WTC11 (cell line): ENCODE measurements around the gene NT5DC4. TPM values are rescaled to one million over a fixed set of nuclear protein-coding genes. Genes with fewer than 3 reads are reported as not detected.

Experiments used
- ATAC-seq: fragments of 200-7000 bp; cut with Tn5 transposase; 2 replicates; pipeline ENCODE4 v1.10.0; 2021; ENCODE audit warnings: mild to moderate bottlenecking, moderate library complexity
- CTCF ChIA-PET: fragments of 300-600 bp; sonication (Branson Sonifier 250); formaldehyde crosslinking; loops from one replicate; lab custom pipeline; 2021; ENCODE audit warnings: antibody characterized with exemption; lab: Charles Lee
- POLR2A ChIA-PET: fragments of 350-600 bp; sonication (Branson Sonifier 250); formaldehyde crosslinking; loops from one replicate; lab custom pipeline; 2021; ENCODE audit warnings: antibody characterized with exemption; lab: Charles Lee
- DNase-seq: peaks from one replicate; pipeline ENCODE4 v3.0.0; 2021; ENCODE audit warnings: low spot score
- H3K27ac Mint-ChIP-seq: 2 replicates; pipeline ENCODE4 v1.8.0; 2021; ENCODE audit warnings: mixed read lengths
- H3K27me3 Mint-ChIP-seq: 2 replicates; pipeline ENCODE4 v1.8.0; 2021; ENCODE audit warnings: low read depth, mild to moderate bottlenecking, moderate library complexity, mixed read lengths
- H3K36me3 Mint-ChIP-seq: 2 replicates; pipeline ENCODE4 v1.8.0; 2021; ENCODE audit warnings: mixed read lengths
- H3K4me1 Mint-ChIP-seq: 2 replicates; pipeline ENCODE4 v1.8.0; 2022; ENCODE audit warnings: mixed read lengths
- H3K4me3 Mint-ChIP-seq: 2 replicates; pipeline ENCODE4 v1.8.0; 2021; ENCODE audit warnings: mild to moderate bottlenecking, moderate library complexity, mixed read lengths
- H3K9me3 Mint-ChIP-seq: 2 replicates; pipeline ENCODE4 v1.8.0; 2021; ENCODE audit warnings: mixed read lengths
- AFF4 ChIP-seq: sonication (generic); formaldehyde crosslinking; IDR thresholded peaks from 2 replicates; pipeline ENCODE4 v1.8.1; 2023; ENCODE audit warnings: mild to moderate bottlenecking, missing genetic modification reagents, borderline replicate concordance
- AR ChIP-seq: fragments of 250-450 bp; sonication (Bioruptor Pico); IDR thresholded peaks from 2 replicates; pipeline ENCODE4 v1.9.0; 2021; ENCODE audit warnings: mild to moderate bottlenecking
- ATF6 ChIP-seq: sonication (generic); formaldehyde crosslinking; IDR thresholded peaks from 2 replicates; pipeline ENCODE4 v1.8.1; 2023; ENCODE audit warnings: mild to moderate bottlenecking, missing genetic modification reagents
- CDX4 ChIP-seq: fragments of 250-450 bp; sonication (Bioruptor Pico); IDR thresholded peaks from 2 replicates; pipeline ENCODE4 v1.9.0; 2021; ENCODE audit warnings: moderate library complexity, mild to moderate bottlenecking, inconsistent platforms, borderline replicate concordance
- CREB1 ChIP-seq: sonication (generic); formaldehyde crosslinking; IDR thresholded peaks from 2 replicates; pipeline ENCODE4 v1.8.0; 2023; ENCODE audit warnings: mild to moderate bottlenecking, missing genetic modification reagents
- CREM ChIP-seq: sonication (generic); formaldehyde crosslinking; IDR thresholded peaks from 2 replicates; pipeline ENCODE4 v1.8.1; 2022; ENCODE audit warnings: mild to moderate bottlenecking, missing genetic modification reagents, moderate library complexity
- E2F5 ChIP-seq: sonication (generic); formaldehyde crosslinking; IDR thresholded peaks from 2 replicates; pipeline ENCODE4 v1.8.1; 2022; ENCODE audit warnings: mild to moderate bottlenecking, moderate library complexity, missing genetic modification reagents
- ELF4 ChIP-seq: sonication (generic); formaldehyde crosslinking; IDR thresholded peaks from 2 replicates; pipeline ENCODE4 v1.8.1; 2022; ENCODE audit warnings: low read depth, mild to moderate bottlenecking, moderate library complexity, missing genetic modification reagents
- ETV6 ChIP-seq: sonication (generic); formaldehyde crosslinking; IDR thresholded peaks from 2 replicates; pipeline ENCODE4 v1.8.1; 2022; ENCODE audit warnings: mild to moderate bottlenecking, missing genetic modification reagents
- FOXJ3 ChIP-seq: sonication (generic); formaldehyde crosslinking; IDR thresholded peaks from 2 replicates; pipeline ENCODE4 v1.9.0; 2021; ENCODE audit warnings: missing genetic modification reagents, mild to moderate bottlenecking, borderline replicate concordance
- GTF2I ChIP-seq: fragments of 250-450 bp; sonication (Bioruptor Pico); conservative IDR thresholded peaks from 2 replicates; pipeline ENCODE4 v1.4.0; 2021; ENCODE audit warnings: mild to moderate bottlenecking
- KAT7 ChIP-seq: sonication (generic); formaldehyde crosslinking; IDR thresholded peaks from 2 replicates; pipeline ENCODE4 v1.8.1; 2023; ENCODE audit warnings: missing genetic modification reagents, mild to moderate bottlenecking, borderline replicate concordance
- NR2C2 ChIP-seq: sonication (generic); formaldehyde crosslinking; IDR thresholded peaks from 2 replicates; pipeline ENCODE4 v1.8.0; 2022; ENCODE audit warnings: mild to moderate bottlenecking, missing genetic modification reagents
- OVOL2 ChIP-seq: fragments of 250-450 bp; sonication (Bioruptor Pico); IDR thresholded peaks from 2 replicates; pipeline ENCODE4 v1.9.0; 2021; ENCODE audit warnings: mild to moderate bottlenecking, borderline replicate concordance
- RORB ChIP-seq: fragments of 250-450 bp; sonication (Bioruptor Pico); IDR thresholded peaks from 2 replicates; pipeline ENCODE4 v1.9.0; 2021; ENCODE audit warnings: mild to moderate bottlenecking
- STAT6 ChIP-seq: sonication (generic); formaldehyde crosslinking; conservative IDR thresholded peaks from 2 replicates; pipeline ENCODE4 v1.8.1; 2023; ENCODE audit warnings: mild to moderate bottlenecking, low read depth, missing genetic modification reagents, moderate library complexity
- TEAD1 ChIP-seq: sonication (generic); formaldehyde crosslinking; IDR thresholded peaks from 2 replicates; pipeline ENCODE4 v1.8.0; 2022; ENCODE audit warnings: mild to moderate bottlenecking, missing genetic modification reagents
- TP53 ChIP-seq: sonication (generic); formaldehyde crosslinking; IDR thresholded peaks from 2 replicates; pipeline ENCODE4 v1.8.1; 2023; ENCODE audit warnings: mild to moderate bottlenecking, missing genetic modification reagents
- ZNF121 ChIP-seq: sonication (generic); formaldehyde crosslinking; IDR thresholded peaks from 2 replicates; pipeline ENCODE4 v1.8.0; 2023; ENCODE audit warnings: missing genetic modification reagents
- ZNF138 ChIP-seq: sonication (generic); formaldehyde crosslinking; conservative IDR thresholded peaks from 2 replicates; pipeline ENCODE4 v1.8.1; 2022; ENCODE audit warnings: mild to moderate bottlenecking, moderate library complexity, missing genetic modification reagents
- ZNF317 ChIP-seq: sonication (generic); formaldehyde crosslinking; IDR thresholded peaks from 2 replicates; pipeline ENCODE4 v1.8.1; 2023; ENCODE audit warnings: low read depth, mild to moderate bottlenecking, moderate library complexity, missing genetic modification reagents, borderline replicate concordance
- ZNF416 ChIP-seq: fragments of 250-450 bp; sonication (Bioruptor Pico); IDR thresholded peaks from 2 replicates; pipeline ENCODE4 v1.9.0; 2021; ENCODE audit warnings: mild to moderate bottlenecking, inconsistent platforms
- total RNA-seq: library from RNA; stranded (reverse); gene quantifications from 3 replicates; pipeline ENCODE4 v1.2.3, GENCODE V29; 2021

Gene NT5DC4
- total RNA-seq, 1 experiment from 2014 or later, result not detected

- DNase-seq, result no peak
- no peaks in the 10 kb centered on the region for H3K27me3 Mint-ChIP-seq
- CTCF ChIA-PET, result interaction anchor here (1.1 to 3.2 kb wide), 4 partner anchors 19 to 228 kb away, joined by 3 to 11 read pairs (median 4); no protein-coding TSS in a partner anchor
Measured at GRCh38 chr2:112730791-112731190, 10.0 kb downstream of the NT5DC4 start.

GRCh38 chr2:112731479-112731878 lies 10.7 kb downstream of the NT5DC4 start:
- H3K4me1 Mint-ChIP-seq, result peaks cover 5% of the 10 kb centered on the region; the same call in 1 of the 2 replicates
- H3K27me3 Mint-ChIP-seq, result no peaks in the 10 kb centered on the region
- ATAC-seq, result no peak
- ChIA-PET CTCF (interaction anchor here (2.1 to 3.2 kb wide), 2 partner anchors 18 to 154 kb away, joined by 5 to 11 read pairs; no protein-coding TSS in a partner anchor), POLR2A (interaction anchor here (0.6 kb wide), 1 partner anchor 76 kb away, joined by 4 read pairs; no protein-coding TSS in a partner anchor)
- H3K4me3 Mint-ChIP-seq, result no peak overlapping the region
- no peaks in the 10 kb centered on the region for H3K9me3 Mint-ChIP-seq
- DNase-seq, result no peak
- H3K27ac Mint-ChIP-seq, result no peak overlapping the region
- H3K36me3 Mint-ChIP-seq, result no peaks in the 10 kb centered on the region; the same call in 1 of the 2 replicates
- TF ChIP-seq GTF2I (CRISPR knock-in tag) (no peak), E2F5 (no peak), CDX4 (CRISPR knock-in tag) (no peak), STAT6 (CRISPR knock-in tag) (no peak), CREM (CRISPR knock-in tag) (no peak), FOXJ3 (CRISPR knock-in tag) (no peak), ZNF121 (no peak), CREB1 (CRISPR knock-in tag) (no peak), AR (no peak)

More at GRCh38 chr2:112730791-112731190, 10.0 kb downstream of the NT5DC4 start:
- no peak for TF ChIP-seq ZNF317 (CRISPR knock-in tag)
- TF ChIP-seq AFF4 (CRISPR knock-in tag), result no peak
- no peak for TF ChIP-seq ZNF138 (CRISPR knock-in tag)
- no peak for TF ChIP-seq ATF6 (CRISPR knock-in tag)
- TF ChIP-seq TEAD1, result no peak
- TF ChIP-seq TP53 (CRISPR knock-in tag), result no peak
- no peak for TF ChIP-seq OVOL2 (CRISPR knock-in tag)
- TF ChIP-seq ZNF416 (CRISPR knock-in tag), result no peak
- TF ChIP-seq RORB (CRISPR knock-in tag), result no peak
- TF ChIP-seq ELF4 (CRISPR knock-in tag), result no peak
- TF ChIP-seq KAT7 (CRISPR knock-in tag), result no peak
- no peak for TF ChIP-seq NR2C2 (CRISPR knock-in tag)
- TF ChIP-seq ETV6 (CRISPR knock-in tag), result no peak
- Mint-ChIP-seq H3K9me3 (no peaks in the 10 kb centered on the region), H3K27ac (no peak overlapping the region), H3K4me1 (peaks cover 8% of the 10 kb centered on the region; the same call in 1 of the 2 replicates), H3K36me3 (no peaks in the 10 kb centered on the region), H3K4me3 (no peak overlapping the region)
- POLR2A ChIA-PET, result interaction anchor here (0.6 kb wide), 1 partner anchor 77 kb away, joined by 4 read pairs; no protein-coding TSS in a partner anchor
- ATAC-seq, result no peak
